Amniotic epithelial cell (primary cell): ENCODE results near the gene ZDHHC14.
"Not testable (repeated sequence)": the region's sequence is repeated elsewhere in the genome, so short reads cannot be mapped to it uniquely, and the experiment has no call there.

ENCODE experiments used
- DNase-seq: peaks from one replicate; pipeline ENCODE4 v3.0.0-alpha.2; 2010; ENCODE audit warnings: low read depth

The ZDHHC14 gene

GRCh38 chr6:157443066-157443800 is 62.2 kb downstream of the ZDHHC14 start:
- peak; percentile 93 for DNase-seq

GRCh38 chr6:157445277-157446009 is 64.5 kb downstream of the ZDHHC14 start:
- DNase-seq, result no peak

- no peak for DNase-seq
Measured at GRCh38 chr6:157447735-157448134, 66.7 kb downstream of the ZDHHC14 start.

- DNase-seq, result peak; percentile 22
Measured at GRCh38 chr6:157449610-157450009, 68.6 kb downstream of the ZDHHC14 start.

- DNase-seq, result no peak
Measured at GRCh38 chr6:157450931-157451742, 70.1 kb downstream of the ZDHHC14 start.

- no peak for DNase-seq
Measured at GRCh38 chr6:157452096-157452495, 71.1 kb downstream of the ZDHHC14 start.

- DNase-seq, result no peak
Measured at GRCh38 chr6:157453131-157453530, 72.1 kb downstream of the ZDHHC14 start.

- DNase-seq, result no peak
Measured at GRCh38 chr6:157453978-157454377, 73.0 kb downstream of the ZDHHC14 start.

- DNase-seq, result no peak
Measured at GRCh38 chr6:157454762-157455714, 74.0 kb downstream of the ZDHHC14 start.

- no peak for DNase-seq
Measured at GRCh38 chr6:157455731-157456523, 74.9 kb downstream of the ZDHHC14 start.

- no peak for DNase-seq
Measured at GRCh38 chr6:157456524-157456829, 75.5 kb downstream of the ZDHHC14 start.

- no peak for DNase-seq
Measured at GRCh38 chr6:157457787-157458186, 76.8 kb downstream of the ZDHHC14 start.

GRCh38 chr6:157459327-157459726 is 78.3 kb downstream of the ZDHHC14 start:
- DNase-seq, result no peak

GRCh38 chr6:157460182-157460999 is 79.4 kb downstream of the ZDHHC14 start:
- DNase-seq, result no peak

GRCh38 chr6:157461000-157461915 is 80.3 kb downstream of the ZDHHC14 start:
- DNase-seq, result no peak

- DNase-seq, result no peak
Measured at GRCh38 chr6:157462956-157463742, 82.2 kb downstream of the ZDHHC14 start.

GRCh38 chr6:157463743-157464135 is 82.7 kb downstream of the ZDHHC14 start:
- not testable (repeated sequence) for DNase-seq
